Measurements from ENCODE around the gene UBL4B.

Gene UBL4B

GRCh38 chr1:110086961-110087360 is 25.3 kb upstream of the UBL4B start:
- DNase-seq = no peak

DNA sequence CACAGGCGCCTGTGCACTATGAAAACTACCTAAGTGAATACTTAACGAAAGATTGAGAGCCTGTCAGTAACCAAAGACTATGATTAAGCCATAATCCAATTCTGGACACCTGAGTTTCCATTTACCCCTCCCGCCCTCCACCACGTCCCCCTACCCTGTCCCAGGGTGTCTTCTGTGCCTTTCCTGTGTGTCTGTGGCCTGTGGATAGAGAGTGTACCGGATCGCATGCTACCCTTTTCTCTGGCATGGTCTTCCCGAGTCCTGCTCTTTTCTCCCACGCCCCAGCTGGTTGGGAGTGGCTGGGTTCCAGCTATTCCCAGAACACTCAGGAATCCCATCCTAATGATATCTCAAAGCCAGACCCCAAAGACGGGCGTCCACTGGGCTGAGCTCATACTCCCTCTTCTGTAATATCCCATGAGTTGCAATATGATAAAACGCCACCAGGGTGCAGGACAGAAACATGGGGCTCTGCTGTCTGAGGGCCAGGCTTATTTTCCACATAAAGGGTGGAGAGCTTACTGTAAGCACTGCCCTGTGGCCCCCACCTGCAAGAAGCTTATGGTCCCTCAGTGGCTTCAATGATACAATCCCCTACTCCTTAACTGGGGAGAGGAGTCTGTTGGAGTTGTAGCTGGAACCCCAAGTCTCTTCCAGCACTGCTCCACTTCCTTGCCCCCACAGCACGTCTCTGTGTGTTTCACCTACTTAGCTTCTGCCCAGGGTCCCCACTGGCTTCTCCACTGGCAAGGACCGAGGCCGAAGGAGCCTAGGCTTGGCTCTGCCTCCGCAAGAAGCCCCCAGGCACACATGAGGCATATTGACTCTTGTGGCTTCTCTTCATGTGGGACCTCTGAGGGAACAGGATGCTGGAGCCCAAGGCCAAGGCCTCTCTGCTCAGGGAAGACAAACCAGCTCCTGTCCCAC is 24.2 kb upstream of the UBL4B start:
- DNase-seq = peak; percentile 47

DNA sequence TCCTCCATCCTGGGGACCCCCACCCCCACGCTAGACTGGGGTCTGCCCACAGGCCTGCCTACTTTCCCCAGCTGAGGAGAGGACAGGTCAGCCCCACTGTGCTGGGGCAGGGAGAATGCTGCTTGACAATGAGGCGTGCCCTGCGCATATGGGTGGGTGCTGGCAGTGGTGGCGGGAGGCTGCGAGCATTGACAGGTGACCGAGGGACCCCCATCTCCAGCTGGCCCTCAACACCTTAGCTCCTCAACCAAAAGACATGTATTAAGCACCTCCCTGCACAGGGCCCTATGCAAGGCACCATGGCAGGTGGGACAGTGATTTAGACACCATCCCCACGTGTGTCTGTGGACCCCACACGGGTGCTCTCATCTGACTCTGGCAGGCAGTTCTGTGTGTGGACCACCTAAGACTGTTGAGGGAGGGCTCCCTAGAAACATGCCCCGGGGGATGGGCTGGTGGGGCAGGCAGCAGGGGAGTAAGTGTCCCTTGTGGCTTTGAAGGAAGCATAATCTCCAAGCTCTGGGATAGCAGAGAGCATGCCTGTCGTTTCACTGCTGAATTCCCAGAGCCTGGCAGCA is 23.4 kb upstream of the UBL4B start:
- DNase-seq = no peak

- DNase-seq = no peak
Measured at GRCh38 chr1:110089561-110090275, 22.5 kb upstream of the UBL4B start.

DNA sequence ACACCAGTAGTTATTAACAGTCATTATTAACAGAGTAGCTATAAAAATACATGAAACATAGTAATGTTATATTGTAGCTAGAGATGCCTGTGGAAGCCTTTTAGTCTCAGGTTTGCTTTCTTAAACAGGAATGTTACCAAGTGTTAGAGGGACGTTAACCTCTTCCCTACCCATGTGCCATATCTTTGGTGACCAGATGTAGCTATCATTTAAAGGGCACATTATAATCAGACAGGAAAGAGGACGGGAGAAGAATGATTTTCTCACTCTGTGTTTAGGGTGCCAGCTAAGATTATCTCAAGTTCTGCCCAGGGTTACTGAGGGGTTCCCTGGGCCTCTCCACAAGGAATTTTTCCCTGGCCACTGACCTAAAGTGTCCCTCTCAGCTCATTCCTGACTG is 20.9 kb upstream of the UBL4B start:
- no peak for DNase-seq

- DNase-seq = no peak
Measured at GRCh38 chr1:110091791-110092190, 20.5 kb upstream of the UBL4B start.

DNA sequence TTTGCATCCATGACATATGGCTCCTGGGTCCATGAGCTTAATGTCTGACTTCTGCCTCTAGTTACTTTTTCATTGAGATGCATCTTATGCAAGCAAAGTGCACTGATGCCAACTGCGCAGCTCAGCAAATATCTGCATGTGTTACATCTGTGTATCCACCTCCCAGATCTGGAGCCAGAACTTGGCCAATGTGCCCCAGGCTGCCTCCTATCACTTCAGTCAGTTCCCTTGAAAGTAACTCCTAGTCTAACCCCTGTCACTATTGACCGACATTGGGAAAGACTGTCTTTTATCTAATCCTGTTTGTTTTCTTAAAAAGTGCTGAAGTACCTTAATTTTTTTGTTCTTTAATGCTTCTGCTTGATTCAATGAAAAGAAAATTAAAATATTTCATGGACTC is 19.3 kb upstream of the UBL4B start:
- no peak for DNase-seq

DNA sequence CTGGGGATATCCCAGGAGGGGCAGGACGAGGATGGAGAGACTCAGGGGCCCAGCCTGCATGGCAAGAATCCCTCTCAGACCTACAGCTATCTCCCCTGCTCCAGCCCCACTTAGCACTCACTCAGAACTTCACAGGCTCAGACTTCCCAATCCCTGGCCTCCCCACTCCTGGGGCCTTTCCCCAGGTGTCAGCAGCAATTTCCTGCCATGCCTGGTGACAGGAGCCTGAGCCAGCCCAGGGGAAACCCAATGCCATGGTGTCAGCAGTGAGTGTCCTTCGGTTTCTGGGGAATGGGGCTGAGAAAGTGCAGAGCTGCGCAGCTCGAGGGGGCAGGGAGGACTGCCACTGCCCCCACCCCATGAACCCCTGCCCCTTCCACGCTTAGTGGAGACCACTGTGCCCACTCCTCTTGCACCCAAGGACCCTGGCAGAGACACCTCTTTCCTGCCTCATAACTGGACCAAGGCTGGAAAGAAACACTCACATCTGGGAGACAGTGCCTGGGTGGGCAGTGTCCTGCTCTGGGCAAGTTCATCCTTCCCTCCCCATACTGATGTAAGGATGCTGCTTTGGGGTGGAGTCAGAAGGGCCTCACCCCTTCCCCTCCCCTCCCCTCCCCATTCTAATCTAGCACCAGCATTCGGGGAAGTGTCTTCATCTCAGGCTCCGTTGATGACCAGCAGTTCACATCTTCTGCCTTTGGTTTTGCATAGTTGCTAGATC is 17.1 kb upstream of the UBL4B start:
- DNase-seq = no peak

DNA sequence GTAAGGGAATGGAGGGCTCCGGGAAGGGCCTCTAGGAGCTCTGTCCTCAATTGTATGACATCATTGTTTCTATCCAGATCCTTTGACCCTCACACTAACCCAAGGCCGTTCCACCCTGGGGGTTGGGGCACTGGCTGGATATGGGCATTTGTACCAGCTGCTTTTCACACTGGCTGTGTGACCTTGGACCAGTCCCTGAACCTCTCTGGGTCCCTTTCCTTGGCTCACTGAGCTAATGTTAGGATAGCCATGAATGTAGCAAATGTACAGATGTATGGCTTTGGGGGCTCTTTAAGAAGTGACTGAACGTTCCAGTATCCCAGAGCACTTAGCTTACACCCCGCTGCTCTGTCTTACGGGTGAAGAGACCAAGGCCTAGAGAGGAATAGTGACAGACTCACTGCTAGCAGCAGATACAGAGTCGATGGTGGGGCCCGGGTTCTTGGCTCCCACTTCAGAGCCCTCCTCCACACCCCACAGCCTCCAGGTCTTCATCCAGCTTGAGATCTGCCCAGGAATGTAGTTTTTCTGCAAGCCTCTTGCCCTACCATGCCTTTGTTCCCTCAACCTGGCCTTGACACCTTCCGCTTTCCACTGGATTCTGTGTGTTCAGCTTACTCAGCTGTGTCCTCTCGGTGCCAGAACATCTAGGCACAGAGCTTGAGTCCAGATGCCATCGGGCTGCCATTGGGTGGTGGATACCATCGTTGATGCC is 14.6 kb upstream of the UBL4B start:
- no peak for DNase-seq

GRCh38 chr1:110098222-110099026 is 13.8 kb upstream of the UBL4B start:
- DNase-seq = no peak

DNA sequence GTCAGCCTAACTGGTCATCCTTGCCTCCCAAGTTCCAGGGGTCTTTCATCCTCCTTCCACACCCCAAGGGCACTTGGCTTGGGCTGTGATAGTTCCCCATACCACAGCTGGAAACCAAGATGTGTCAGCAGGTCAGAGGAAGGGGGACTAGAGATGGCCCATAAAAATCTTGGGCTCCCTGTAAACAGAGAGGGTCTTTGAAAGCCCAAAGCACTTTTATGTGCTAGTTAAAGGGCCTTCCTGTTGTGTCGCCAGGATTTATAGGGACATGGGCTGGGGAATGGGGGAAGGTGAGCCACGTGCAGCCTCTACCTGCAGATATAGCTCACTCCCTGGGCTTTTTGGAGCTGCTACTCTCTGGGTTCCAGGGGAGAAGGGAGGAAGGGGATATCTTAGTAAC is 11.9 kb upstream of the UBL4B start:
- DNase-seq = no peak

DNA sequence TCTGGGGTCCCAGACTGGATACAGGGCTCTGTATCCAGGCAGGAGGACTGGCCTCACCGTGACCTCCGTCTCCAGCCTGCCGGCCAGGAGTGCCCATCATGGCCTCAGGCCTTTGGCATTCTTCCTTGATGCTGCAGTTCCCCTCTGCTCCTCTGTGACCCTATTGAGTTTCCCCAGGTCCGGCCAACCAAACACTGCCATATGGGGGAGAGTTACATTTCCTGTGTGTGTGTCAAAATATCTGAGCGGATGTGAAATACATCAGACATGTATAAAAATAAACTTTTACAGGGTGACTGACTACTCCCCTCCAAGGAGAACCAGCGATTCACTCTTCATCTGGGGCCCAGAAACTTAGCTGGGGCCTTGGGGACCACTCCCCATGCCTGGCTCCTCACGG is 10.2 kb upstream of the UBL4B start:
- no peak for DNase-seq

- peak; percentile 55 for DNase-seq
Measured at GRCh38 chr1:110106013-110106941, 6.0 kb upstream of the UBL4B start.

DNA sequence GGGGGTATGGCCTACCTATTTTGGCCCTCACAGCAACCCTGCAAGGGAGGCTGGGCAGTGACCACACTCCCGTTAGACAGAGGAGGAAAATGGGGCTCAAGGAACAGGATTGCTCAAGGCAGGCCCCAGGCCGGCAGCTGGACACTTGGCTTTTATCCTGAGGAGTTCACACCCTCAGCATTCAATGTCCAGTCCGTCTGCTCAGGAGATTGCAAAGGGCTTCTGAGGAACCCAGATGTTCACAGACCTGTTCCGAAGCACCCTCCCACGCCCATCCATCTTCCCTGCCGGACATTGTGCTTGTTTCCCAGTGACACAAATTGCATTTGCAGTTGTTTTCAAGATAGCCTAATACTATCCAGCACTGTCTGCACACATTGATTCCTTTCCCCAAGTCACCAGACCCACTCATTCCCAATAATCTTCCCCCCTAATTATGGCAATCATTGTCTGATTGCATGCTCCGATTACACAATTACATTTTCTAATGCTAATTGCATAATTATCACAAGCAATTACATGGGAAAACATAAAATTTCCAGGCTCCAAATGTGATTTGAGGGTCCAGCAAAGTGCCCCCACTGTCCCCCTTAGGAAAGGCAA is 4.3 kb upstream of the UBL4B start:
- no peak for DNase-seq

DNA sequence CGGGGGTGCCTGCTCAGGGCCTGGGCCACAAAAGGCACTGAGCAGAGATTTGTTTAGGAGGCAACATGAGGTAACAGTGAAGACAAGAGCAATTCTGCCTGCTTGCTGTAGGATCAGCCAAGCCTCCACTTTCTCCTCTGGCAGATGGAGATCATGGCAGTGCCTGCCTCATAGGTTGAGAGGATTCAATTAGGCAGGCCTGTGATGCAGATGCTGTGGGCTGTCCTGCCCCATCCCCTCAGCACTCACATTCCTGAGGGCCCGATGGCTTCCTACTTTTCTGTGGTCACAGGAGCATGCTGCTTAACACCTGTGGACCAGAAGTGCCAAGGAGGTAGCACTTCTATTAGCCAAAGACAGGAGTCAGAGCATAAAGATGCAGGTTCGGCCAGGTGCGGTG is 1.2 kb upstream of the UBL4B start:
- no peak for DNase-seq

DNA sequence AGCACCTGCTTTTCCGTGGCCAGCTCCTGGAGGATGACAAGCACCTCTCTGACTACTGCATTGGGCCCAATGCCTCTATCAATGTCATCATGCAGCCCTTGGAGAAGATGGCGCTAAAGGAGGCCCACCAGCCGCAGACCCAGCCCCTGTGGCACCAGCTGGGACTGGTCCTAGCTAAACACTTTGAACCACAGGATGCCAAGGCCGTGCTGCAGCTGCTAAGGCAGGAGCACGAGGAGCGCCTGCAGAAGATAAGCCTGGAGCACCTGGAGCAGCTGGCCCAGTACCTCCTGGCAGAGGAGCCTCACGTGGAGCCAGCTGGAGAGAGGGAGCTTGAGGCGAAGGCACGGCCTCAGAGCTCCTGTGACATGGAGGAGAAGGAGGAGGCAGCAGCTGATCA is 413 bp downstream of the UBL4B start:
- DNase-seq = no peak

- DNase-seq = no peak
Measured at GRCh38 chr1:110113551-110113950, 1.3 kb downstream of the UBL4B start.

- DNase-seq = no peak
Measured at GRCh38 chr1:110114173-110114572, 1.9 kb downstream of the UBL4B start.

DNA sequence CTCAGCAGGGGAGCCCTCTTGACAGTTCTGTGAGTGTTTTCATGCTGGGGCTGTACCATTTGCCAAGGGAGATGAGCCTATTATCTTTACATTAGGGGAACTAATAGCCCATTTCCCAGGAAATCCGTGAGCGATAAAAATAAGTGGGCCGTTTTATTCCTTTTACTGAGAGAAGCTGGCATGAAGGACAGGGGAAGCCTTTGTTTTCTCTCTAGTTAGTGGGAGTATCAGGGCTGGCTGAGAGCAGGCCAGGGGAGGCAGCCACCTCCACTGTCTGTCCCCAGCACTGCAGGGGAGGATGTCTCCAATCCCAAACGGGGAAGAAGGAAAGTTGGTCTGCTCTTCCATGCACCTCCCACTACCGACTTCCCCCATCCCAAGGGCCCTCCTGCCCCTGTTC is 2.5 kb downstream of the UBL4B start:
- no peak for DNase-seq
